Measurements from ENCODE around the gene DFFB.

DNA sequence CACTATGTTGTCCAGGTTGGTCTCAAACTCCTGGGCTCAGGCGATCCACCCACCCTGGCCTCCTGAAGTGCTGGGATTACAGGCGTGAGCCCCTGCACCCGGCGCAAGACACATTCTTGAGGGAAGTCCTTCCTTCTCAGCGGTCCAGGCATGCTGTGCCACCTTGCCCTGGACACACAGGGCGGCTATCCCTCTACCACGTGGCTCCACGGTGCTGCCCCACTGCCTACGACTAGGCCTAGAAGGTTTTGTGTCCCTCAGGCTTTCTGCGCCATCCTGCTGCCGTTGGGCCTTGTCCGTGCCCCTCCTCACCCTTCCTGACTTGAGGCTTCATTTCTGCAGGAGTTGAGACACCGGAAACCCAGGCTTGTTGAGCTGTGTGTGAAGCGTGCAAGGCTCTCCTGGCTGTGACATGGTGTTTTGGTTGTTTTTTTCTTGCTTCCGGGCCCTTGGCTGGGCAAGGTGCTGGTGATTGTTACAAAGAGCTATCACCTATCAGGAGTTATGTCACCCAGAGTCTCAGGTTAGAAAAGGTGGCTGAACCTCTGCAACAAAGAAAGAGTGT, 28.9 kb downstream of the DFFB start:
- TF ChIP-seq CTCF (conservative IDR thresholded peaks at IDR 0.05), result no peak
- no peak for TF ChIP-seq ZFX (IDR thresholded peaks at IDR 0.05)

Measured in C4-2B (cell line).